Lower leg skin (tissue), 3 donors: ENCODE measurements around the gene AHCYL1.

ENCODE experiments used
- POLR2A ChIP-seq, 2 donors: fragments of 450-650 bp; IDR thresholded peaks; one replicate each; pipeline ENCODE4 v1.6.1; 2016 to 2017; ENCODE audit warnings: antibody characterized with exemption in 2 of 2, mild to moderate bottlenecking in 1 of 2, moderate library complexity in 1 of 2
- TF ChIP-seq, protein P1 (sequence below), 3 donors: fragments of 450-650 bp; IDR thresholded peaks; one replicate each; pipeline ENCODE4 v1.5.1; 2016; ENCODE audit warnings: antibody characterized with exemption in 3 of 3, mild to moderate bottlenecking in 3 of 3, moderate library complexity in 2 of 3

DNA sequence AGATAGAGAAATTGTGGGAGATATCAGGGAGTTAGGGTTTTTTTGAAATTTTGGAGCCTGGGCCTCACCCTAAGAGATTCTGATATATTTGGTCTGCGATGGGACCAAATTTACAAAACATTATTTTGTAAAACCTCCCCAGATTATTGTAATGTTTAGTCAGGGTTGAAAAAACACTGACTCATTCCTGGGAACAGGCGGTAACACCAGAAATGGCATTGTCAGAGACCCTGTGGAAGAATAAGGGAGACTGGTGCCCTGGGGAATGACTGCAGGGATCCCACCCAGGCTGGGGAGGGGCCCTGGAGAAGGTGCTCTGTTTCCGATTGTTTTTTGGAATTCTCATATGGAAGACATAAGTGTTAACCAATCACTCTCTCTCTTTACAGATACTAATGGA lies 36.7 kb downstream of the AHCYL1 start:
- TF ChIP-seq, protein P1, sequence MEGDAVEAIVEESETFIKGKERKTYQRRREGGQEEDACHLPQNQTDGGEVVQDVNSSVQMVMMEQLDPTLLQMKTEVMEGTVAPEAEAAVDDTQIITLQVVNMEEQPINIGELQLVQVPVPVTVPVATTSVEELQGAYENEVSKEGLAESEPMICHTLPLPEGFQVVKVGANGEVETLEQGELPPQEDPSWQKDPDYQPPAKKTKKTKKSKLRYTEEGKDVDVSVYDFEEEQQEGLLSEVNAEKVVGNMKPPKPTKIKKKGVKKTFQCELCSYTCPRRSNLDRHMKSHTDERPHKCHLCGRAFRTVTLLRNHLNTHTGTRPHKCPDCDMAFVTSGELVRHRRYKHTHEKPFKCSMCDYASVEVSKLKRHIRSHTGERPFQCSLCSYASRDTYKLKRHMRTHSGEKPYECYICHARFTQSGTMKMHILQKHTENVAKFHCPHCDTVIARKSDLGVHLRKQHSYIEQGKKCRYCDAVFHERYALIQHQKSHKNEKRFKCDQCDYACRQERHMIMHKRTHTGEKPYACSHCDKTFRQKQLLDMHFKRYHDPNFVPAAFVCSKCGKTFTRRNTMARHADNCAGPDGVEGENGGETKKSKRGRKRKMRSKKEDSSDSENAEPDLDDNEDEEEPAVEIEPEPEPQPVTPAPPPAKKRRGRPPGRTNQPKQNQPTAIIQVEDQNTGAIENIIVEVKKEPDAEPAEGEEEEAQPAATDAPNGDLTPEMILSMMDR (IDR thresholded peaks at IDR 0.05): no peak
- TF ChIP-seq POLR2A (IDR thresholded peaks at IDR 0.05): no peak
